Astrocyte (in vitro differentiated cells and primary cell): ENCODE results near the gene RALGDS. TPM values are rescaled to one million over a fixed set of nuclear protein-coding genes. Genes with fewer than 3 reads are reported as not detected.
"Not testable (repeated sequence)": the region's sequence is repeated elsewhere in the genome, so short reads cannot be mapped to it uniquely, and the experiment has no call there.

Experiments
- DNase-seq: peaks from one replicate; pipeline ENCODE4 v3.0.0-alpha.2; 2010; ENCODE audit warnings: low read depth
- FAIRE-seq: peaks from 2 replicates; lab custom pipeline; 2011; peaks lifted over from hg19 to GRCh38; lab: Jason Lieb, UNC
- H2AFZ ChIP-seq: 2 replicates; pipeline ENCODE4 v1.6.0; 2012; ENCODE audit warnings: low read depth, low read length, inconsistent platforms
- H3K27ac ChIP-seq: 2 replicates; pipeline ENCODE4 v1.5.1; 2011; ENCODE audit warnings: low read depth, low read length, inconsistent platforms
- H3K27me3 ChIP-seq: 2 replicates; pipeline ENCODE4 v1.6.0; 2011; ENCODE audit warnings: low read length, inconsistent platforms; ENCODE audit not compliant: insufficient read depth
- H3K36me3 ChIP-seq: 2 replicates; pipeline ENCODE4 v1.5.1; 2011; ENCODE audit warnings: low read length, inconsistent platforms; ENCODE audit not compliant: insufficient read depth
- H3K4me1 ChIP-seq: 2 replicates; pipeline ENCODE4 v1.5.1; 2011; ENCODE audit warnings: low read length, inconsistent platforms; ENCODE audit not compliant: insufficient read depth
- H3K4me2 ChIP-seq: 2 replicates; pipeline ENCODE4 v1.6.0; 2012; ENCODE audit warnings: low read length, inconsistent platforms
- H3K4me3 ChIP-seq: 2 replicates; pipeline ENCODE4 v1.5.1; 2011; ENCODE audit warnings: low read depth, mild to moderate bottlenecking, low read length, inconsistent platforms; ENCODE audit not compliant: insufficient read depth
- H3K79me2 ChIP-seq: 2 replicates; pipeline ENCODE4 v1.6.0; 2012; ENCODE audit warnings: mild to moderate bottlenecking, low read length, inconsistent platforms; ENCODE audit not compliant: insufficient read depth
- H3K9ac ChIP-seq: 2 replicates; pipeline ENCODE4 v1.6.0; 2012; ENCODE audit warnings: mild to moderate bottlenecking, low read length, inconsistent platforms
- H3K9me3 ChIP-seq: 2 replicates; pipeline ENCODE4 v1.5.1; 2012; ENCODE audit warnings: low read depth, mild to moderate bottlenecking, low read length, inconsistent platforms; ENCODE audit not compliant: insufficient read depth
- H4K20me1 ChIP-seq: 2 replicates; pipeline ENCODE4 v1.6.0; 2012; ENCODE audit warnings: low read length, inconsistent platforms; ENCODE audit not compliant: insufficient read depth
- H3K27ac Mint-ChIP-seq: one replicate; pipeline ENCODE4 v1.8.0; 2021; ENCODE audit warnings: mild to moderate bottlenecking, mixed read lengths; ENCODE audit not compliant: unreplicated experiment
- H3K27me3 Mint-ChIP-seq: one replicate; pipeline ENCODE4 v1.8.0; 2021; ENCODE audit warnings: low read depth, mixed read lengths; ENCODE audit not compliant: unreplicated experiment
- H3K36me3 Mint-ChIP-seq: one replicate; pipeline ENCODE4 v1.8.0; 2021; ENCODE audit warnings: low read depth, mixed read lengths; ENCODE audit not compliant: unreplicated experiment
- H3K4me1 Mint-ChIP-seq: one replicate; pipeline ENCODE4 v1.8.0; 2021; ENCODE audit warnings: low read depth, mixed read lengths; ENCODE audit not compliant: unreplicated experiment
- H3K4me3 Mint-ChIP-seq: one replicate; pipeline ENCODE4 v1.8.0; 2021; ENCODE audit warnings: mild to moderate bottlenecking, moderate library complexity, mixed read lengths; ENCODE audit not compliant: unreplicated experiment
- H3K9me3 Mint-ChIP-seq: one replicate; pipeline ENCODE4 v1.8.0; 2021; ENCODE audit warnings: mild to moderate bottlenecking, mixed read lengths; ENCODE audit not compliant: unreplicated experiment
- EZH2 ChIP-seq: IDR thresholded peaks from 2 replicates; pipeline ENCODE4 v1.6.1; 2012; ENCODE audit warnings: mild to moderate bottlenecking, low read length, inconsistent platforms; ENCODE audit not compliant: insufficient read depth
- total RNA-seq: library from RNA; stranded (reverse); gene quantifications from 2 replicates; pipeline ENCODE4 v1.2.1, GENCODE V29; 2021
- TF ChIP-seq, protein P1 (sequence below): IDR thresholded peaks from 2 replicates; pipeline ENCODE4 v1.5.1; 2011; ENCODE audit warnings: low read depth, mild to moderate bottlenecking, inconsistent platforms, low read length, moderate library complexity; ENCODE audit not compliant: insufficient read depth

Gene RALGDS
- total RNA-seq, 1 donor from 2014 or later = 46.6 TPM

DNA sequence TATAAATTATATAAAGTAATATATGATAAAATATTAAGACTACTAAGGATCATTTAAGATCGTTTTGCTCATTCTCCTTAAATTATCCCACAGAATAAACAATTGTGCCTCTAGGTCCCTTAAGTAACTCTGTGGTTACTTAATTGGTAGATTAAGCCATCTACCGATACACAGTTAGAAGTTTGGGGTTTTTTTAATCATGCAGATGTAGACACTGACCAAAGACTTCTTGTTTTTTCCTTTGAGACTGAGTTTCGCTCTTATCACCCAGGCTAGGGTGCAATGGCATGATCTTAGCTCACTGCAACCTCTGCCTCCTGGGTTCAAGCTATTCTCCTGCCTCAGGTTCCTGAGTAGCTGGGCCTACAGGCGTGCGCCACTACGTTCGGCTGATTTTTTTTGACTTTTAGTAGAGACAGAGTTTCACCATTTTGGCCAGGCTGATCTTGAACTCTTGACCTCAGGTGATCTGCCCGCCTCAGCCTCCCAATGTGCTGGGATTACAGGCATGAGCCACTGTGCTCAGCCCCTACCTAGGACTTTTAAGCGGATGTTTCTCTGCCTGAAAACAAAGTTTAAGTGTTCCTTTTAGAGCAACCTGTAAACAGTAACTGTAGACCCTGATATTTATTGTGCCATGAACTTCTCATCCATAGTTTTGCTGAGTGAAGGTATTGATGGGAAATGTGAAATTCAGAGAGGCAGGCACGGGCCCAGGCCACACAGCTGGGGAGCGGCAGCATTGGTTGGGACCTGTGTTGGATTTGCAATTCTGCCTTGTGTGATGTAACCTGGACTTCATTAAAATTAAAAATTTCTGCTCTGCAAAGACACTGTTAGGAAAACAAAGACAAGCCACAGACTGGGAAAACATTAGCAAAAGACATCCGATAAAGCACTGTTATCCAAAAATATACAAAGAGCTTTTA, 47.7 kb downstream of the RALGDS start:
- H3K36me3 ChIP-seq = no peaks in the 10 kb centered on the region
- H3K27me3 ChIP-seq = peaks cover 5% of the 10 kb centered on the region
- no peaks in the 10 kb centered on the region for H3K9me3 ChIP-seq
- Mint-ChIP-seq H3K4me3 (no peak overlapping the region), H3K4me1 (peaks cover 34% of the 10 kb centered on the region), H3K36me3 (peaks cover 10% of the 10 kb centered on the region), H3K27ac (no peak overlapping the region), H3K27me3 (no peaks in the 10 kb centered on the region), H3K9me3 (no peaks in the 10 kb centered on the region)
- TF ChIP-seq, protein P1, sequence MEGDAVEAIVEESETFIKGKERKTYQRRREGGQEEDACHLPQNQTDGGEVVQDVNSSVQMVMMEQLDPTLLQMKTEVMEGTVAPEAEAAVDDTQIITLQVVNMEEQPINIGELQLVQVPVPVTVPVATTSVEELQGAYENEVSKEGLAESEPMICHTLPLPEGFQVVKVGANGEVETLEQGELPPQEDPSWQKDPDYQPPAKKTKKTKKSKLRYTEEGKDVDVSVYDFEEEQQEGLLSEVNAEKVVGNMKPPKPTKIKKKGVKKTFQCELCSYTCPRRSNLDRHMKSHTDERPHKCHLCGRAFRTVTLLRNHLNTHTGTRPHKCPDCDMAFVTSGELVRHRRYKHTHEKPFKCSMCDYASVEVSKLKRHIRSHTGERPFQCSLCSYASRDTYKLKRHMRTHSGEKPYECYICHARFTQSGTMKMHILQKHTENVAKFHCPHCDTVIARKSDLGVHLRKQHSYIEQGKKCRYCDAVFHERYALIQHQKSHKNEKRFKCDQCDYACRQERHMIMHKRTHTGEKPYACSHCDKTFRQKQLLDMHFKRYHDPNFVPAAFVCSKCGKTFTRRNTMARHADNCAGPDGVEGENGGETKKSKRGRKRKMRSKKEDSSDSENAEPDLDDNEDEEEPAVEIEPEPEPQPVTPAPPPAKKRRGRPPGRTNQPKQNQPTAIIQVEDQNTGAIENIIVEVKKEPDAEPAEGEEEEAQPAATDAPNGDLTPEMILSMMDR = no peak
- TF ChIP-seq EZH2 = no peak
- H2AFZ ChIP-seq = no peak overlapping the region
- H3K4me3 ChIP-seq = no peak overlapping the region
- peaks cover 16% of the 10 kb centered on the region for H3K4me1 ChIP-seq
- DNase-seq (no peak), FAIRE-seq (no peak)
- H4K20me1 ChIP-seq = peaks cover 3% of the 10 kb centered on the region
- H3K27ac ChIP-seq = no peak overlapping the region
- no peak overlapping the region for H3K4me2 ChIP-seq
- no peak overlapping the region for H3K9ac ChIP-seq
- H3K79me2 ChIP-seq = no peaks in the 10 kb centered on the region

DNA sequence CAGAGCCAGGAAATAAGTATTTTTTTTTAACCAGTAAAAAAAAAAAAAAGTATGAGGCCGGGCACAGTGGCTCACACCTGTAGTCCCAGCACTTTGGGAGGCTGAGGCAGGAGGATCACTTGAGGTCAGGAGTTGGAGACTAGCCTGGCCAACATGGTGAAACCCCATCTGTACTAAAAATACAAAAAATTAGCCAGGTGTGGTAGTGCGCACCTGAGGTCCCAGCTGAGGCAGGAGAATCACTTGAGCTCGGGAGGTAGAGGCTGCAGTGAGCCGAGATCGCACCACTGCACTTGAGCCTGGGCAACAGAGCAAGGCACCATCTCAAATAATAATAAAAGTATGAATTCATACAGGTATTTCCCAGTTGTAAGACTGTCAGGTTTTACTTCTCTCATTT, 48.8 kb downstream of the RALGDS start:
- H3K9me3 Mint-ChIP-seq, H4K20me1 ChIP-seq, H3K27me3 ChIP-seq, FAIRE-seq, H3K27me3 Mint-ChIP-seq, H3K4me3 ChIP-seq, H3K4me2 ChIP-seq, H3K4me3 Mint-ChIP-seq, H2AFZ ChIP-seq, H3K36me3 Mint-ChIP-seq, H3K27ac ChIP-seq, H3K79me2 ChIP-seq, H3K9ac ChIP-seq, H3K27ac Mint-ChIP-seq, DNase-seq, H3K36me3 ChIP-seq, H3K9me3 ChIP-seq: not testable (repeated sequence)
- peaks cover 16% of the 10 kb centered on the region for H3K4me1 ChIP-seq
- H3K4me1 Mint-ChIP-seq = peaks cover 29% of the 10 kb centered on the region

DNA sequence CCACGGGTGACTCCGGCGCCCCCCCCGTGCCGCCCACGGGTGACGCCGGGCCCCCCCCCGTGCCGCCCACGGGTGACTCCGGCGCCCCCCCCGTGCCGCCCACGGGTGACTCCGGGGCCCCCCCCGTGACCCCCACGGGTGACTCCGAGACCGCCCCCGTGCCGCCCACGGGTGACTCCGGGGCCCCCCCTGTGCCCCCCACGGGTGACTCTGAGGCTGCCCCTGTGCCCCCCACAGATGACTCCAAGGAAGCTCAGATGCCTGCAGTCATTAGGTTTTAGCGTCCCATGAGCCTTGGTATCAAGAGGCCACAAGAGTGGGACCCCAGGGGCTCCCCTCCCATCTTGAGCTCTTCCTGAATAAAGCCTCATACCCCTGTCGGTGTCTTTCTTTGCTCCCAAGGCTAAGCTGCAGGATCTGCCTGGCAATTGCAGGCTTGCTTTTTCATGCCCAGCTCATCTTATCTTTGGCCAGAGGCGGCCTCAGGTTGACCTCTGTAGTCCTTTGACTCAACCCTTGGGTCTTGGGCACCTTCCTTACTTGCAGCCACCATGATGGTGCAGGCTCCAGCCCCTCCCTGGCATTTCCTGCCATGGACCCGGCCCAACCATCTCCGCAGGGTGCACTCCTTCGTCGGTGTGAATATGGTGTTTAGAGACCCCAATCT, 49.4 kb downstream of the RALGDS start:
- no peaks in the 10 kb centered on the region for H3K36me3 ChIP-seq
- Mint-ChIP-seq H3K9me3 (no peaks in the 10 kb centered on the region), H3K4me3 (no peak overlapping the region), H3K4me1 (peaks cover 23% of the 10 kb centered on the region), H3K27me3 (no peaks in the 10 kb centered on the region), H3K36me3 (peaks cover 10% of the 10 kb centered on the region), H3K27ac (no peak overlapping the region)
- TF ChIP-seq EZH2 = no peak
- TF ChIP-seq, protein P1 = no peak
- H4K20me1 ChIP-seq = peaks cover 3% of the 10 kb centered on the region
- no peak for DNase-seq
- H3K27ac ChIP-seq = no peak overlapping the region
- H3K4me2 ChIP-seq = no peak overlapping the region
- H3K4me1 ChIP-seq = peaks cover 12% of the 10 kb centered on the region
- H3K27me3 ChIP-seq = peaks cover 5% of the 10 kb centered on the region
- H3K79me2 ChIP-seq = no peaks in the 10 kb centered on the region
- no peak overlapping the region for H2AFZ ChIP-seq
- no peaks in the 10 kb centered on the region for H3K9me3 ChIP-seq
- H3K4me3 ChIP-seq = no peak overlapping the region
- FAIRE-seq = no peak
- H3K9ac ChIP-seq = no peak overlapping the region

DNA sequence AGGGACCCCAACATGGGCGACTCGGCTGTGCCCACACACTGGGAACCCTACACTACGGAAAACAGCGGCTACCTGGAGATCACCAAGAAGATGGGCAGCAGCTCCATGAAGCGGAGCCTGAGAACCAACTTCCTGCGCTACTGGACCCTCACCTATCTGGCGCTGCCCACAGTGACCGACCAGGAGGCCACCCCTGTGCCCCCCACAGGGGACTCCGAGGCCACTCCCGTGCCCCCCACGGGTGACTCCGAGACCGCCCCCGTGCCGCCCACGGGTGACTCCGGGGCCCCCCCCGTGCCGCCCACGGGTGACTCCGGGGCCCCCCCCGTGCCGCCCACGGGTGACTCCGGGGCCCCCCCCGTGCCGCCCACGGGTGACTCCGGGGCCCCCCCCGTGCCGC, 50.1 kb downstream of the RALGDS start:
- not testable (repeated sequence) for H3K36me3 Mint-ChIP-seq, H3K9me3 Mint-ChIP-seq, H3K9ac ChIP-seq, H3K9me3 ChIP-seq, H3K4me2 ChIP-seq, H3K27ac Mint-ChIP-seq, H2AFZ ChIP-seq, H3K27me3 Mint-ChIP-seq, DNase-seq, H3K4me3 Mint-ChIP-seq, H3K4me1 ChIP-seq, H3K27me3 ChIP-seq, H3K79me2 ChIP-seq, H4K20me1 ChIP-seq, H3K27ac ChIP-seq, FAIRE-seq, H3K36me3 ChIP-seq, H3K4me3 ChIP-seq
- peaks cover 17% of the 10 kb centered on the region for H3K4me1 Mint-ChIP-seq
